ENCODE measurements around the gene PPM1L.

GRCh38 chr3:160830796-160831195 is 74.8 kb downstream of the PPM1L start:
- TF ChIP-seq MBD4 (IDR thresholded peaks at IDR 0.05; ENCODE audit: borderline replicate concordance, low read length), result no peak
- no peak for TF ChIP-seq TBP (CRISPR knock-in tag; IDR thresholded peaks at IDR 0.05)
- TF ChIP-seq MAX (IDR thresholded peaks at IDR 0.05), result no peak

Measured in HepG2 (cell line).